Heart left ventricle (tissue), 16 donors: ENCODE data around the gene AIFM1. TPM values are rescaled to one million over a fixed set of nuclear protein-coding genes. Genes with fewer than 3 reads are reported as not detected.
A peak's percentile ranks its signal among the peaks of the same experiment; 100 is the strongest.

Experiments
- ATAC-seq, 4 donors: fragments of 200-7000 bp; cut with Tn5 transposase; one replicate each; pipeline ENCODE4 v1.9.1; 2020 to 2022; ENCODE audit warnings: moderate library complexity in 4 of 4, mild to moderate bottlenecking in 3 of 4, moderate number of reproducible peaks in 1 of 4
- DNase-seq, 5 donors: peaks; one replicate each; pipeline ENCODE4 v3.0.0-alpha.2; 2020
- H3K27ac ChIP-seq, 12 donors: fragments of 200-600 bp; sonication (generic) in 4 of 12; one replicate each; pipeline versions ENCODE4 v1.5.0 to v1.8.0; 2016 to 2022; ENCODE audit warnings: mild to moderate bottlenecking in 2 of 12
- H3K27me3 ChIP-seq, 9 donors: fragments of 200-600 bp; sonication (generic) in 2 of 9; one replicate each; pipeline versions ENCODE4 v1.5.1 to v1.8.0; 2016 to 2022; ENCODE audit warnings: mild to moderate bottlenecking in 3 of 9
- H3K36me3 ChIP-seq, 9 donors: fragments of 200-600 bp; sonication (generic) in 2 of 9; one replicate each; pipeline versions ENCODE4 v1.5.0 to v1.8.0; 2018 to 2022; ENCODE audit warnings: mild to moderate bottlenecking in 2 of 9
- H3K4me1 ChIP-seq, 12 donors: fragments of 200-600 bp; sonication (generic) in 4 of 12; one replicate each; pipeline versions ENCODE4 v1.5.0 to v1.8.0; 2016 to 2022; ENCODE audit warnings: mild to moderate bottlenecking in 3 of 12
- H3K4me3 ChIP-seq, 12 donors: fragments of 200-600 bp; sonication (generic) in 4 of 12; one replicate each; pipeline versions ENCODE4 v1.5.0 to v1.8.0; 2017 to 2022; ENCODE audit warnings: mild to moderate bottlenecking in 9 of 12, moderate library complexity in 4 of 12
- H3K9me3 ChIP-seq, 12 donors: fragments of 200-600 bp; sonication (generic) in 4 of 12; one replicate each; pipeline versions ENCODE4 v1.5.0 to v1.8.0; 2016 to 2022; ENCODE audit warnings: mild to moderate bottlenecking in 1 of 12
- POLR2A ChIP-seq, 2 donors: fragments of 450-650 bp; IDR thresholded peaks; one replicate each; pipeline ENCODE4 v1.6.1; 2017; ENCODE audit warnings: antibody characterized with exemption in 2 of 2, mild to moderate bottlenecking in 2 of 2, moderate library complexity in 2 of 2
- WGBS, 4 donors: extraction: QIAGEN DNeasy Blood & Tissue Kit in 2 of 4; methylation state at CpG; one replicate each; pipeline versions ENCODE4 v1.1.5 to v1.1.7; 2013 to 2018; 5-methylcytosine and 5-hydroxymethylcytosine counted together
- intact Hi-C, 10 donors: fragments of 100-400 bp; cut with DNase I; formaldehyde crosslinking; loops; one replicate each; pipeline versions ENCODE4 v1.11.1 to v1.14.2; 2022
- polyA plus RNA-seq, 2 donors: library from polyadenylated mRNA; stranded (reverse); fragments of 200-250 nt; gene quantifications; one replicate each; pipeline ENCODE4 v1.2.3, GENCODE V29; 2013
- total RNA-seq, 9 donors: library from RNA; depleted of rRNA in 2 of 9; stranded (reverse); fragments of >200 nt in 2 of 9; fragmentation: NEBNext Ultra II Directional in 3 of 9; extraction: Animal tissue kit (Norgen Biotek cat#: 25700) in 3 of 9; gene quantifications; one replicate each; pipeline versions ENCODE4 v1.1.0 to v1.2.4, GENCODE V29; 2016 to 2023
- TF ChIP-seq, protein P1 (sequence below), 12 donors: fragments of 200-600 bp; sonication (generic) in 4 of 12; IDR thresholded peaks; one replicate each; pipeline versions ENCODE4 v1.5.0 to v1.8.0; 2018 to 2022; ENCODE audit warnings: antibody characterized with exemption in 12 of 12, mild to moderate bottlenecking in 5 of 12
- donor health status: ischemic (EF 13 %, LVEDD 7.1; RV severe dilation, severe dysfunction).
- donor health status: healthy with polysubstance abuse.
- donor health status: DM: no; HTN: yes; CAD: no.
- donor health status: DM: no; HTN: no; CAD: no.
- donor health status: ischemic (EF 25% LVEDD 6.9; RV normal size, moderate dysfunction).
- donor health status: ischemic (EF 25% LVEDD 5.7; RV mildly dilated, moderate dysfunction).
- donor health status: healthy.
- donor health status: DM: yes; HTN: yes; CAD: no.
- donor health status: ischemic (EF 35%, LVEDD 5.7; RV mildly dilated, moderate dysfunction).
- donor health status: nonischemic (EF 11% LVEDD 7.7; RV severe dilation, severe dysfunction).
- donor health status: DM: yes; HTN: yes; CAD: no.
- donor health status: PGD.
- donor health status: ischemic (EF 29% LVEDD 5.4; RV normal size, mild dysfunction).
- donor health status: nonischemic (EF 23%, LVEDD 6.1; RV moderate dilation, normal function).

Gene AIFM1
- total and polyA plus RNA-seq, 11 donors: 73.7 to 164 (median 109) TPM

DNA sequence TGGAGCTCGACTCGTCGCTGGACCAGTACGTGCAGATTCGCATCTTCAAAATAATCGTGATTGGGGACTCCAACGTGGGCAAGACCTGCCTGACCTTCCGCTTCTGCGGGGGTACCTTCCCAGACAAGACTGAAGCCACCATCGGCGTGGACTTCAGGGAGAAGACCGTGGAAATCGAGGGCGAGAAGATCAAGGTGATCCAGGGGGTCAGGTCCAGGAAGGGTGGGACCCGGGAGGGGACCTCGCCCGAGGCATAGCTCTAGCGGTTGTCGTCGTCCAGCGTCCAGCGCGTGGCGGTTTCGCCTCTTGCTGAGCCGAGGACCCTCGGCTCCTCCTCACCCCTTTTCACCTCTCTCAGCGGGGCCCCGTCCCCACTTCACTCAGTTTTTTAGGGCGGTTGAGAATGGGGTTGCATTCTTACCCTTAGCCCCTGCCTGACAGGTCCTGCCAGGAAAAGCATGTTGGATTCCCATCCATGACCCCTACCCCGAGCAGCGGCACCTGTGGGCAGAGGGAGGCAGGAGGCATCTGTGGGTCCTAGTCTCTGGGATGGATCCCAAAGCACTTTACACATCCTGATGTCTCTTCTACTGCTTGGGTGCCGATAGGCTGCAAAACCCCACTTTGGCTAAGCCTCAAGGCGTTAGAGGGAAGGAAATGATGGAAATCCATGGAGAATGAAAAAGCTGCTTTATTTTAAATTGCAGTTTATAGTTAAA is 6.6 kb upstream of the AIFM1 start:
- Histone ChIP-seq H3K4me3 (peak overlapping the region in 11 of 12 donors; percentile 38 to 62 (median 55)), H3K36me3 (no peaks in the 10 kb centered on the region), H3K9me3 (no peaks in the 10 kb centered on the region), H3K27me3 (peaks cover 0 to 4% (median 0%) of the 10 kb centered on the region in 9 donors), H3K4me1 (peaks cover 0 to 35% (median 12%) of the 10 kb centered on the region in 12 donors), H3K27ac (peak overlapping the region in 3 of 12 donors; percentile 2 to 85 (median 83))
- no peak for DNase-seq
- ATAC-seq: no peak
- 35 to 68% (median 48%) methylated on average over 30 to 34 of the region's 34 CpGs for WGBS, 4 donors
- intact Hi-C loops: loop anchor here in 4 of 10 donors (5.0 to 10.0 kb wide), 3 partner anchors 47 to 237 kb away; no protein-coding TSS in a partner anchor
- TF ChIP-seq, protein P1, sequence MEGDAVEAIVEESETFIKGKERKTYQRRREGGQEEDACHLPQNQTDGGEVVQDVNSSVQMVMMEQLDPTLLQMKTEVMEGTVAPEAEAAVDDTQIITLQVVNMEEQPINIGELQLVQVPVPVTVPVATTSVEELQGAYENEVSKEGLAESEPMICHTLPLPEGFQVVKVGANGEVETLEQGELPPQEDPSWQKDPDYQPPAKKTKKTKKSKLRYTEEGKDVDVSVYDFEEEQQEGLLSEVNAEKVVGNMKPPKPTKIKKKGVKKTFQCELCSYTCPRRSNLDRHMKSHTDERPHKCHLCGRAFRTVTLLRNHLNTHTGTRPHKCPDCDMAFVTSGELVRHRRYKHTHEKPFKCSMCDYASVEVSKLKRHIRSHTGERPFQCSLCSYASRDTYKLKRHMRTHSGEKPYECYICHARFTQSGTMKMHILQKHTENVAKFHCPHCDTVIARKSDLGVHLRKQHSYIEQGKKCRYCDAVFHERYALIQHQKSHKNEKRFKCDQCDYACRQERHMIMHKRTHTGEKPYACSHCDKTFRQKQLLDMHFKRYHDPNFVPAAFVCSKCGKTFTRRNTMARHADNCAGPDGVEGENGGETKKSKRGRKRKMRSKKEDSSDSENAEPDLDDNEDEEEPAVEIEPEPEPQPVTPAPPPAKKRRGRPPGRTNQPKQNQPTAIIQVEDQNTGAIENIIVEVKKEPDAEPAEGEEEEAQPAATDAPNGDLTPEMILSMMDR (IDR thresholded peaks at IDR 0.05): no peak
- TF ChIP-seq POLR2A (IDR thresholded peaks at IDR 0.05): no peak

DNA sequence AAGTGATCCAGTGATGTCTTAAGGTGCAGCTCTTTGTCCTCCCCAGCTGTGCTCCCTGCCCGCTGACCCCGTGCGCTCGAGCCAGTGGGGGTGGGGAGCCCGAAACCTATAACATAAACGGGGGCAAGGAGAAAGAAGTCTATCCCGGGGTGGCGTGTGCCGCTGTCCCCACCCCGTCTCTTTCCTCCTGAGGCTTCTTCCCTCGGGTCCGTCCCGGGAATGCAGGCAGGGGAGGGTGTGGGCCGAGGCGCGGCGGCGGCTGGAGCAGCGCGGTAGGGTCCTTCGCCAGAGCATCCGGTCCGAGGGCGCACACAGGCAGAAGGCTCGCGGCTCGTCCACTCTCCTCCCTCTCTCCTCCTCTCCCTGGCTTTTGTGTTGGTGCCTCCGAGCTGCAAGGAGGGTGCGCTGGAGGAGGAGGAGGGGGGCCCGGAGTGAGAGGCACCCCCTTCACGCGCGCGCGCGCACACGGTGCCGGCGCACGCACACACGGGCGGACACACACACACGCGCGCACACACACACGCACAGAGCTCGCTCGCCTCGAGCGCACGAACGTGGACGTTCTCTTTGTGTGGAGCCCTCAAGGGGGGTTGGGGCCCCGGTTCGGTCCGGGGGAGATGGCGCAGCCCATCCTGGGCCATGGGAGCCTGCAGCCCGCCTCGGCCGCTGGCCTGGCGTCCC is 5.9 kb upstream of the AIFM1 start, which contains the start of gene RAB33A:
TSS of gene RAB33A (plus strand) at position 517 of the 681 bp plus-strand sequence. CDS start at position 618, 101 bp downstream.
- Histone ChIP-seq H3K4me3 (peak within 1 kb of the TSS; percentile 38 to 62 (median 54)), H3K36me3 (no peaks in the 10 kb centered on the region), H3K27ac (peak within 1 kb of the TSS in 6 of 12 donors; percentile 2 to 85 (median 80)), H3K9me3 (no peaks in the 10 kb centered on the region), H3K27me3 (peaks cover 0 to 4% (median 0%) of the 10 kb centered on the region in 9 donors), H3K4me1 (peaks cover 0 to 41% (median 17%) of the 10 kb centered on the region in 12 donors)
- peak in 2 of 5 donors; percentile 16 to 36 for DNase-seq
- WGBS, 4 donors: 1 to 45% (median 17%) methylated on average over 16 to 61 of the region's 61 CpGs
- intact Hi-C loops: loop anchor here in 4 of 10 donors (5.0 to 10.0 kb wide), 3 partner anchors 47 to 237 kb away; no protein-coding TSS in a partner anchor
- TF ChIP-seq POLR2A (IDR thresholded peaks at IDR 0.05): no peak
- TF ChIP-seq, protein P1 (IDR thresholded peaks at IDR 0.05): no peak
- ATAC-seq: peak in 3 of 4 donors; percentile 28 to 43 (median 30)

DNA sequence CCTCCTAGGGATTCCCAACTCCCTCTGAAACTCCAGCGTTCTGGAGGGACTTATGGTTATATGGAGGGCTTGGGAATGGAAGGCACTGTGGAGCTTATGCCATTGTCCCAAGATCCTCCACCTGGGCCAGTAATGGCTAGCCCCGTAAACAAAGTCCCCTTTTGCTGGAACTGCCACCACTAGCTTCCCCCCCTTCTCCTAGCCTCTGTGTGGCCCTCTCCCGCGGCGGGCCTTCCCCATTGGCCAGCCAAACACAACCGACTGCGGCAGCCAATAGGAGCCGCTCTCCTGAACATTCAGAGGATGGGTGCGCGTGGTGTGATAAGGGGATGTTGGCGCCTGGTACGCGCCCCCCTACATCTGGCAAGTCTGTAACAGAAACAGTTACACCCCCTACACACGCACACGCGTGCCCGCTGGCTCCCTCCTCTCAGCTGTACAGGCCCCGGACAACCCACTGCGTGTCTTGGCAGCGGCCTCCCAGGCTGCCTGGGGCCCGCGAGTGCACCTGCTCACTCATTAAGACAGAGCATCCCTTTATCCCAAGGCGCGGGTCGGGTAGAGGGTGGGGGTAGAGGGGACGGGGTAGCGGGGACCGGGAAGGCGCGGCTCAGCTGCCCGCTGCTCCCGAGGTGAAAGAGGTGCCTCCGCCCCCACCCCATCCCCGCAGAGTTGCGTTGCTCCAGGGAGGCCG is 5.3 kb upstream of the AIFM1 start:
- Histone ChIP-seq H3K4me3 (peak overlapping the region; percentile 38 to 62 (median 54)), H3K27me3 (peaks cover 0 to 4% (median 0%) of the 10 kb centered on the region in 9 donors), H3K27ac (peak overlapping the region in 1 of 12 donors; percentile 83), H3K4me1 (peaks cover 0 to 45% (median 19%) of the 10 kb centered on the region in 12 donors), H3K9me3 (no peaks in the 10 kb centered on the region), H3K36me3 (no peaks in the 10 kb centered on the region)
- DNase-seq: peak; percentile 35 to 64 (median 49)
- TF ChIP-seq, protein P1 (IDR thresholded peaks at IDR 0.05): no peak
- intact Hi-C loops: loop anchor here in 4 of 10 donors (5.0 to 10.0 kb wide), 3 partner anchors 46 to 236 kb away; no protein-coding TSS in a partner anchor
- ATAC-seq: peak; percentile 34 to 68 (median 60)
- WGBS, 4 donors: 1 to 43% (median 22%) methylated on average over 25 to 36 of the region's 36 CpGs
